HG02981 (cell line): Measurements from ENCODE around the gene CDHR4.
"Not testable (repeated sequence)": the region's sequence is repeated elsewhere in the genome, so short reads cannot be mapped to it uniquely, and the experiment has no call there.

Experiments used
- ATAC-seq: cut with Tn5 transposase; IDR thresholded peaks from one replicate; pipeline ENCODE4 v1.9.1; 2021; ENCODE audit warnings: mild to moderate bottlenecking, moderate library complexity; ENCODE audit not compliant: unreplicated experiment

The CDHR4 gene

DNA sequence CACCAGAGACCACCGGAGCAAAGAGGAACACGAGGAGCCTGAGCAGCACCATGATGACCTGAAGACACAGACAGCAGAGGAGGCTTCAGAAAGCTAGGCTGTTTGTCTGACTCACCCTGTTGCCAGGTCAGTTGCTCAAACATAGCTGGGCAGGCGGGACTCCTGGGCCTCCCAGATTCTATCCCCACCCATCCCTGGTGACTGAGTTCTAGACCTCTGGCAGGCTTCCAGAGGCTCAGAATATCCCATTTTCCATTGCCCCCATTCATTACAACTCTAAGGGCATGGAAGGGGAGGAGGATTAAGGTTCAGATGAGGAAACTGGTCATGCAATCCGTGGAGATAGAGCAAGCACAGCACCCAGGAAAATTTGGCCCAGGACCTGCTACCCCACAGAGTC is at the start of gene CDHR4:
CDHR4 (minus strand) TSS at position 113 of the 400 bp plus-strand sequence; CDS start at position 52, 61 bp downstream.
- ATAC-seq: no peak

GRCh38 chr3:49845694-49846093 is 46.0 kb upstream of the CDHR4 start:
- ATAC-seq: no peak

- ATAC-seq: no peak
Observed at GRCh38 chr3:49844464-49845183, 45.0 kb upstream of the CDHR4 start.

DNA sequence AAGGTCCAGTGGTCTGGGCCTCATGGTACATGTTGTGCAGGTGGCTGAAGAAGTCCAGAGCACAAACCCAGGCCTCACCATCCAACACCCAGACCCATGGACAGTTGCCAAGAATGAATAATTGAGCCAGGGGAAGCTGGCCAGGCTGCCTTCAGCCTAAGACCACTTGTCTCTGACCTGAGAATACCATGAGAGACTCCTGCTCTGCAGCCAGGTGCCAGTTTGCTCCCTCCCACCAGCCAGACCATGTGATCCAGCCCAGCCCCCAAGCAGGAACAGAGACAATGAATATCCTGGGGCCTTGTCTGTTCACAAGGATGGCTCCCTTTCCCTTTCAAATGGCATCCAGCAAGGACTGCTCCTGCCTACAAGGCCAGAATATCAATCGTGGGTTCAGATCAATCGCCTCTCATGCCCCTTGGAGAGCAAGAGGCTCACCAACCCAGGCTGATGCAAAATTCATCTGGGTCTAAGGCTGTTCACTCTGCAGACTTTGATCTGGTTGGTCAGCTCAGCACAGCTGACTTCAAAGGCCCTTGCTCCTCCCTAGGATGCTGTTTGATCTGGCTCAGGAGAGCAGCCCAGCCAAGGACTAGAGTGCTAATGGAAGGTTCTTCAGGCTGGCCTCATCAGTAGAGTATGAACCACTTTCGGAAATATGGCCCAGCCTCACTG is 43.3 kb upstream of the CDHR4 start:
- no peak for ATAC-seq

DNA sequence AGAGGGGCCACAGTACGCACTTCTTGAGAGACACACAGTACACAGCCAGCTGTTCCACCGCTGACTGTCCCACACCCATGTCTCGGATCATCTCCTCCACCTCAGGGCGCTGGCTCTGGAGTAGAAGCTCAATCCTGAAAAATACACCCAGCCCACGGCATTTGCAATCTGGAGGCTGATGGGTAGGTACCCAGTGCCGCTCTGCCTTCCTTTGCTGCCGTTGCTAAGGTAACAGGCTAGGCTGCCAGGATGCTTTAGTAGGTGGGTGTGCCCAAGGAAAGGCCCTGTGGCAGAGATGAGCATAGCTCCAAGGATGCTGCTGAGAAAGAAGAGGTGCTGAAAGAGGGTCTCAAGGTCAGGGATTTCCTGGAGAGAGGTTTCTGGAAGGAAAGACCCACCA is 42.1 kb upstream of the CDHR4 start:
- ATAC-seq: no peak

DNA sequence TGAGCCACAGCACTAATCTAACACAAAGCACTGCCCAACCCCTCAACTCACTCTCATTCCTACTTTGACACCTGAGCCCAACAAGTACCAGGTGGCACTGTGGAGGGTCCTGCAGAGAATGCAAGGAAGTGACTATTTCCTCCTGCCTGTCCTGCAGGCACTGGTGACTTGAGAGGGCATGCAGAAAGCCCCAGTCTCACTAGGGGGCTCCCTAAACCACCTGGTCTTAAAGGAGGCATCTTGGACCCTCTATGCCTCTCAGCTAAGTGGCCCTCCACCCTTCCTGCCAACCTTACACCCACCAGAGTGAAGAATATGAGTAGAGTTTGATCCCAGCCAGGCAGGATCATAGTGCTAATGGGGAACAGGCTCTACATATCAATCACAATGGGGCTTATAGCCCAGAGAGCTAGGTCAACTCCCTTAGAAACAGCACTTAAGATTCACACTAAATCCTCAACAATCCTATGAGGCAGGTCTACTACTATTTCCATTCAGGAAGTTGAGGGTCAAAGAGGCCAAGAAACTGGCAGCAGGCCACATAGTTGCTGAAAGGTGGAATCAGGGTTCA is 41.5 kb upstream of the CDHR4 start:
- no peak for ATAC-seq

GRCh38 chr3:49840388-49840787 is 40.7 kb upstream of the CDHR4 start:
- ATAC-seq: no peak

DNA sequence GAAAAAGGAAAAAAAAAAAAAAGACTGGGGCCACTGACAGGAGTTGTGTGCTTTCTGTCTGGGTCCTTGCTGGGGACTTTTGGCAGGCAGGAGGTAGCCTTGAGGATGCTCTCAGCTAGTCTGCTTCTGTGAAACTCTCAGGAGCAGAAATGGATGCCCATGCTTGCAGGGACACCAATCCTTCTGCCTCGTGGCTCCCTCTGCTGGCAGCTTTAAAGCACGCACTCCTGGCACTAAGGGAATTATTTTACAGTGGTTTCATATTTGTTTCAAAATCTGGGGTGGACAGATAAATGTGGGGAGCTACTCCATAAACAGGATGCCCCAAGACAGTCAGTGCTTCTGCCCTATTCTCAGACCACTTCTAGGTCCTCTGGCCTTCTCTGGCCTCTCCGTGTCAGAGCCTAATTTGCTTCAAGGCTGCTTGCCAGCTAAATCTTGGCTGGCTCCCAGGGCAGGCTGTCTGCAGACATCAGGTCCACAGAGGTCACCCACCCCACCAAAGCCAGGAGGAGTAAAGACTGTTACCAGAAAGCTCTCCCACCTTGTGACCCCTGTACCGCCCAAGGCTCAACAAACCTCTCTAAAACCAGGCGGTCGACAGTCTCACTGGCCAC is 39.6 kb upstream of the CDHR4 start:
- no peak for ATAC-seq

GRCh38 chr3:49831341-49831740 is 31.7 kb upstream of the CDHR4 start:
- ATAC-seq: no peak

DNA sequence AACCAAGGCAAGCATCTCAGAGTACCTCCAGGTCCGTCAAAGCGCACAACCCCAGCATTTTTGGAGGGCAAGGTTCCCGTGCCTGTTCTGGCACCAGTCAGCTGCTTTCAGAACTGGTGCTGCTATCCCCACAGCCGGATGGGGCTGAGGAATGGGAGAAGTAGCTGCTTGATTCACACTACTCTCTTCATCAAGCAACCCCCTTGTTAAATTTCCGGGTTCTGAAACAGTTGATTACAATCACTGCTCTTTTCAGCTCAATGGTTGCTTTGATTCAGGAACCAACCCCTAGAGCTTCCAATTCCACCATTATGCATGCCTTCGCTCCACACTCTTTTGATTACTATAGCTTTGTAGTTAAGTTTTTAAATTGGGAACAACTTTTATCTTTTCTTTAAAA is 26.3 kb upstream of the CDHR4 start:
- no peak for ATAC-seq

DNA sequence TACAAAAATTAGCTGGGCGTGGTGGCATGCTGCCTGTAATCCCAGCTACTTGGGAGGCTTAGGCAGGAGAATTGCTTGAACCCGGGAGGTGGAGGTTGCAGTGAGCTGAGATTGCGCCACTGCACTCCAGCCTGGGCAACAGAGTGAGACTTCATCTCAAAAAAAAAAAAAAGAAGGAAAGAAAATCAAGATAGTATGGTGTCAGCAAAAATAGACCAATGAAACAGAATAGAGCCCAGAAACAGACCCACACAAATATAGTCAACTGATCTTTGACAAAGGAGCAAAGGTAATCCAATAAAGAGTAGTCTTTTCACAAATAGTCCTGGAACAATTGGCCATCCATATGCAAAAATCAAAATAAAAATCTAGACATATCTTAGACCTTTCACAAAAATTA is 23.5 kb upstream of the CDHR4 start:
- not testable (repeated sequence) for ATAC-seq

- peak; percentile 62 for ATAC-seq
Observed at GRCh38 chr3:49813497-49814174, 14.0 kb upstream of the CDHR4 start, which contains the start of gene UBA7. Gene UBA7 (minus strand): TSS chr3:49813953. CDS start chr3:49813787, 166 bp downstream.

- ATAC-seq: no peak
Observed at GRCh38 chr3:49812916-49813496, 13.3 kb upstream of the CDHR4 start.

GRCh38 chr3:49807431-49808114 is 7.9 kb upstream of the CDHR4 start:
- ATAC-seq: no peak

GRCh38 chr3:49806850-49807249 is 7.2 kb upstream of the CDHR4 start:
- no peak for ATAC-seq

DNA sequence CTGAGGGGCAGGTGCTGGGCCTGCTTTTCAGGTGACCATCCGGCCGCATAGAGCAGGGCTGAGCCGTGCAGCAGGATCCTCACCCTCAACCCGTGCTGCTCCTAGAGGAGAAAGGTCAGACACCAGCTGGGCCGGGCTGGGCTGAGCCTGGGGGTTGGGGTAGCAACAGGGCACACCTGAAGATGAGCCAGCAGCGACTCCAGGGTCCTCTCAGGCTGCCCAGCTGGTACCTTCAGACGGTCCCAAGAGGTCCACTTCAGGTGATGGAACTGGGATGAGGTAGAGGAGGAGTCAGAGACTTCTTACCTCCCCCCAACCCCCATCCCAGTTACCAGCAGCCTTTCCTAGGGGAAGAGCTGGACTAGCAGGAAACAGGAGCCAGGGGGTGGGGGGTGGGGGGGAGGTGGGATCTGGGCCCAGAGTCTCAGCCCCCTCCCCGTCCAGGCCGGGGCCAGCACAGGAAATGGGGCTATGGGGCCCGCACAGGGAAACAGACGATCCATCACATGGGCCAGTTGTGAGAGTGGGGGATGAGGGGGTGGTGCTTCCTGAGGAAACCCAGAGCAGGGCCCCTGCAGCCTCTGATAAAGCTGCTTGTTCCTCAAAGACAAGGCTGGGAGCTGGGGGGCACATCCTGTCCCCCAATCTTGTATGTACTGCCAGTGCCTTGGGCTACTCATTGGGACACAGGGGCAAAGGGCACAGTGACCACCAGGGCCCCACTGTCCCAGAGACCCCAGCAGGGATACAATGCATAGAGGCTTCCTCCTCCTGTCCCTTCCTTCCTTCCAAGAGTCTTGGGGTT is 6.4 kb upstream of the CDHR4 start:
- no peak for ATAC-seq

- ATAC-seq: no peak
Observed at GRCh38 chr3:49805367-49805782, 5.7 kb upstream of the CDHR4 start.

DNA sequence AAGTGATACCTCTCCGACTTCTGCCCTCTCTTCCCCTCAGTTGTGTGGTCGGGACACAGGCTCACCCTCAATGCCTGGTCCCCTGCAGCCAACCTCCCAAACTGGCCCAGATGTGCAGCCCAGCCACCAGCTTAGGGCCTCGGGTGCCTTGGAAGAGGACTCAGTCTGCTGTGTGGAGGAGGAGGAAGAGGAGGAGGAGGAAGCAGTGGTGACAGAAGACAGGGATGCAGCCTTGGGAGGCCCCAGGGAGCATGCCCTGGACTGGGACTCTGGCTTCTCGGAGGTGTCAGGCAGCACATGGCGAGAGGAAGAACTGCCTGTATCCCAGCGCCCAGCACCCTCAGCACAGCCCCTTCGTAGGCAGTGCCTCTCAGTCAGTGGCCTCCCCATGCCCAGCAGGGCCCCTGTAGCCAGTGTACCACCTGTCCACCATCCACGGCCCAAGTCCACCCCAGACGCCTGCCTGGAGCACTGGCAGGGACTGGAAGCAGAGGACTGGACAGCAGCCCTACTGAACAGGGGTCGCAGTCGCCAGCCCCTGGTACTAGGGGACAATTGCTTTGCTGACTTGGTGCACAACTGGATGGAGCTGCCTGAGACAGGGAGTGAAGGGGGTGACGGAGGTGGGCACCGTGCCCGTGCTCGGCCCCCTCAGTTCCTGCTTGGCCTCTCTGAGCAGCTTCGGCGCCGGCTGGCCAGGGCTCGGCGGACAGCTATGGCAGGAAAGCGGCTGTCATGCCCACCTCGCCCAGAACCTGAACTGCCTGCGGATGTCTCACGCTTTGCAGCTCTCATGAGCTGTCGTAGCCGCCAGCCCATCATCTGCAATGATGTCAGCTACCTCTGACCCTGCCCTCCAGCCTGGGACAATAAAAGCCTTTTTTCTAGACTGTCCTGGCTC is 4.7 kb upstream of the CDHR4 start:
- no peak for ATAC-seq
